Stimulated activated CD8-positive, alpha-beta memory T cell treated with anti-CD3 and anti-CD28 coated beads, Interleukin-15, amount 100 ng/mL, for 24 hours (primary cell): ENCODE results near the gene PICALM.

Experiments
- DNase-seq: peaks from one replicate; pipeline ENCODE4 v3.0.0-alpha.2; 2020; ENCODE audit warnings: low read depth

Gene PICALM

DNA sequence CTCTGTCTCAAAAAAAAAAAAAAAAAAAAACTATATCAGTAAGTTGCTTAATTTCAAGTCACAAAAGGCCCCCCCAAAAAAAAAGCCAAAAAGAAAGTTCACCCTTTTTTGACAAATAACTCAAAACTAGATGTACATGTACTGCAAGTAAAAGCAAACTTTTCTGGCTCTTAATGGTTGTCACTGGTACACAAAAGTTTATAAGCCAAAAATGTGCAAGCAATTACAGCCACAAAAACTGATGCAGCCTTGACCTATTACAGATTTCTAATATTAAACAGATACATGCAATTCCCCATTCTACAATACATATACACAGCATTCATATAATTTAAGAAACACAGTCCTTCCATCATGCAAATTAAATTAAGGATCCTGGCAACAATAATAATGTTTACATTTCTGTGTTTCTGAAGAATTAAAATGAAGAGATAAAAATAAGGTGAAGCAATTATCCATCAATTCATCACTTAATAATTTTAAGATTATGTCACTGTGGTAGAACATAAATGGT lies 18.6 kb downstream of the PICALM start:
- no peak for DNase-seq

- no peak for DNase-seq
Measured at GRCh38 chr11:86047275-86047991, 21.5 kb downstream of the PICALM start.

- no peak for DNase-seq
Measured at GRCh38 chr11:86046116-86046515, 22.8 kb downstream of the PICALM start.

GRCh38 chr11:86043765-86044503 lies 24.9 kb downstream of the PICALM start:
- DNase-seq: no peak

GRCh38 chr11:86041975-86042378 lies 26.9 kb downstream of the PICALM start:
- DNase-seq: no peak

DNA sequence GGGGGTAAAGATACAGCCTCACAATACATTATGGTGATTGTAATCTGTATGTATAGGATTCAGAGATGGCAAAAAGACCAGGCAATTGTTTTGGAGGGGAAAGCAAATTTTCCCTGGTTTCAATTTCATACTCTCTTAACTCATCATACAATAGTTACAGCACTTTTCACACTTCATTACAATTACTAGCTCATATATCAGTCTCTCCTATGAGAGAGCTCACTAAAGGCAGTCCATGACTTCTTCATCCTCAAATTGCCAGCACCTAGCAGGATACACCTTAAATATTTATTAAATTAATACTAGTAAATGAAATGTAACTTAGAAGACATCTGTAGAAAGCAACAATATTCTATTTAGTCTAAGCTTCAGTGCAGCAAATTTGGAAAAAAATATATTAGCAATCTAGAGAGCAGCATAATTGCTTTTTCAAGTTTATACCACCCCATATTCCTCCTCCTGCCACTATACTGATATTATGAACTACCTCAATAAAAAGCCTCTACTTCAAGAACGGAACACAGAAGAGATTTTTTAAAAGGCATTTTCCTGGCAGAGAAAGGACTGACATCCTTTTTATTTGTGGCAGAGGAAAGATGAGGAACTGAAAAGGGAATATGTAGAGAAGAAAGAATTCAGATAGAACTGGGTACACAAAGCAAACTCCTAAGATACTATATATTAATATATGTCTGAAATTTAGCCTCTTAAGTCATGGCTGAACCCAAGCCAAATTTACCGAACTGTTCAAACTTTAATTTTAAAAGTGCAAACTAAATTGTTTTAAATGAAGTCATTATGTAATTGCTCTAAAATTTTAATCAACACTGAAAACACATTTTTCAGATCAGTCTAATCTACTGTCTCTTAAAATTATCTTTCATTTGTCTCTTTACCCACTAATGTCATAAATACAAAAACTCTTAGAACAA lies 27.7 kb downstream of the PICALM start:
- no peak for DNase-seq

- no peak for DNase-seq
Measured at GRCh38 chr11:86039094-86039493, 29.8 kb downstream of the PICALM start.

- DNase-seq: no peak
Measured at GRCh38 chr11:86037743-86038142, 31.1 kb downstream of the PICALM start.

GRCh38 chr11:86035920-86036319 lies 33.0 kb downstream of the PICALM start:
- no peak for DNase-seq

- no peak for DNase-seq
Measured at GRCh38 chr11:86035164-86035563, 33.7 kb downstream of the PICALM start.

GRCh38 chr11:86034710-86035109 lies 34.2 kb downstream of the PICALM start:
- no peak for DNase-seq

- no peak for DNase-seq
Measured at GRCh38 chr11:86021377-86021776, 47.5 kb downstream of the PICALM start.

GRCh38 chr11:86018249-86018648 lies 50.6 kb downstream of the PICALM start:
- DNase-seq: no peak

GRCh38 chr11:86016451-86016850 lies 52.4 kb downstream of the PICALM start:
- DNase-seq: no peak

- DNase-seq: no peak
Measured at GRCh38 chr11:86015699-86016098, 53.2 kb downstream of the PICALM start.

DNA sequence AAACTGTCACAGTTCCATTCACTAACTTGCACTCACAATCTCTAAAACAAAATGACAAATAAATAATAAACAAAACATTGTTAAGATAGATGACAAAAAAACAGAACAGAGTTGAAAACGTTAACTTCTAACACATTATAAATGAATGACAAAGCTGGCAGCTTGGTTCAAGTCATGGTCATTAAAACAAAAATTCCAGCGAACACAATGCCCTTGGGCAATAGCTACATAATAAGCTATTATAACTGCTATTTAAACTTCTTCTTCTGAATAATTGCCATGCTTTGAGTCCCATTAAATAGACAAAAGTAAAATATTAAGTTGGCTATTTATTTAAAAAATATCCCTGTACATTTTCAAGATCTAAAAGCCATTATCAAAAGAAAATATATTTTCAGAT lies 54.7 kb downstream of the PICALM start:
- no peak for DNase-seq

GRCh38 chr11:86013713-86014112 lies 55.2 kb downstream of the PICALM start:
- DNase-seq: no peak

DNA sequence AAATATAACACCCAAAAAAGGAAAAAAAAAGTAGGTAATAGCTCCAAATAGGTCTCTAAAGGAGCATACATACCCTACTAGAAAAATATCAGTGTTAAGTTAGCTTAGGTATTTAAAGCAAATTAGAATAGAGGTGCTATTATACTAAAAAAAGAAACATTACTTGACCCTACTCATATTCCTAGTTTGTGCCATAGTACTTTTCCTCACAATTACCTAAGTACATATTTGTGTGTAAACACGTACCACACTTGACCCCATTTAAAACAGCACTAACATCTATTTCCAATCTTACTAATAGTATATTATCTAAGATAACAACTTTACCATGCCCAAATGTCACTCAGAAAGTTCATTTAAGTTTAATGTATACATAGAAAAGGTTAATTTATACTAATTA lies 57.7 kb downstream of the PICALM start:
- no peak for DNase-seq

- no peak for DNase-seq
Measured at GRCh38 chr11:86003654-86004053, 65.2 kb downstream of the PICALM start.

- no peak for DNase-seq
Measured at GRCh38 chr11:86002431-86002830, 66.5 kb downstream of the PICALM start.

- DNase-seq: no peak
Measured at GRCh38 chr11:85991508-85991907, 77.4 kb downstream of the PICALM start.

DNA sequence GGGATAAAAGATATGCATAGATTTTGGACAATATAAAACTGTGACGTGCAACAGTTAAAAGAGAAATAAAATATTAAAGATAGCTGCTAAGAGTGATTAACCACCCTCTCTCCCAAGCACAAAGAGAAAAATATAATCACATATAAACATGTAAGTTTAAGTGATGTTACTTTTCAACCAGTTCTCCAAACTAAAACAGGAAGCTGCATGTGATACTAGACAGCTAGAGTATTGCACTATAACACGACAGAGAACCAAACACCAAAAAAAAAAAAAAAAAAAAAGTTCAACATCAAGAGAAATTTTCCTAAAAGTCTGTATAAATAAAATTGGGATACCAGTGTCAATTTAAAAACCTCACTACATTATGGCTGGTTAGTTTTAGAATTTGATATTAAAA lies 79.1 kb downstream of the PICALM start:
- no peak for DNase-seq
